HG02870 (cell line): ENCODE results near the gene CPNE4.

ENCODE experiments used
- ATAC-seq: cut with Tn5 transposase; IDR thresholded peaks from one replicate; pipeline ENCODE4 v1.9.1; 2021; ENCODE audit warnings: mild to moderate bottlenecking, moderate library complexity; ENCODE audit not compliant: unreplicated experiment

Gene CPNE4

DNA sequence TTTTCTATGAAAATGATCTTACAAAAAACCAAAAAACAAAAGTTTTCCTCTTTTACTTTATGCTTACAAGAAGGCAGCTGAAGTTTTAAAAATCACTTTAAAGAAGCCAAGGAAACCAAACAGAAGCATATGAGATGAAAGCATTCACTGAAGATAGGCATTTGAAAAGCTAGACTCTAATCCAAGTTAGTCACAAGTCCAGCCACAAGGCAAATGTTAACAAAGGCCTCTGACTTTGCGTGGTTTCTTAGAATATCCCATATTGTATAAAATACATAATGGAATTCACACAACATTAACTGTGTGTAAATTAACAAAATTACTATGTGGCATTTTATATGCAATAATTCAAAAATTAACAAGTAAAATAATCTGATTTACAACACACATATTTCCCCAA, 549.7 kb downstream of the CPNE4 start:
- ATAC-seq = no peak

DNA sequence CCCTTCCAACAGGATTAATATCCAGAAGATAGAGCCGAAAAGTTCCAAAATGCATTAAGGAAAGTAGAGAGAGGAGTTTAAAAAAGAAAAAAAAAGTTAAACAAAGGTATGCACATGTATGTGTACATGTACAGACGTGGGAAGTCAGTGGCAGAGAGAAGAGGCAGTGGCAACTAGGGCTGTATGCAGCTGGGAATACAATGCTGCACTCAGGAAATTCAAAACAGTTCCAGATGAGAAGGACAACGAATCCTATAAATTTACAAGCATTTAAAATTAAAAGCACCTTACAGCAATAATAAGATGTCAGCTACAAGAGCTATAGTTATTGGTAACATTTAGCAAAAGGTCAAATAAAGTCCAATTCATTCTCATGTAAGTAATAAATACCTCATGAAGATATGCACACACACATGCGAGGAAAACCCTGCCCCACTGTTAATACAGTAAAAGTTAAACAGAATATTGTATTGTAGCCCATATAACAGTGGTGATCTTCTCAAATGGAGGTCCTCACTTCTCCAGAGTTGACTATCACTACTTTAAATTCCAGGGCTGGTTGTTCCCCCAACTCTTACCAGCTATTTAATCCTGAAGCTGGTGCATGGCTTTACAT, 550.2 kb downstream of the CPNE4 start:
- no peak for ATAC-seq
